Lower lobe of right lung (tissue), 2 donors: ENCODE results near the gene SPC24. TPM values are rescaled to one million over a fixed set of nuclear protein-coding genes. Genes with fewer than 3 reads are reported as not detected.

Source experiments
- ATAC-seq, 2 donors: fragments of 200-7000 bp; cut with Tn5 transposase; one replicate each; pipeline ENCODE4 v1.9.1; 2020 to 2022; ENCODE audit warnings: mild to moderate bottlenecking in 2 of 2, moderate library complexity in 2 of 2
- DNase-seq: peaks from one replicate; pipeline ENCODE4 v3.0.0-alpha.2; 2020
- H3K27ac ChIP-seq: fragments of 200-600 bp; one replicate; pipeline ENCODE4 v1.8.0; 2022
- H3K27me3 ChIP-seq: fragments of 200-600 bp; one replicate; pipeline ENCODE4 v1.8.0; 2022; ENCODE audit warnings: low read depth
- H3K36me3 ChIP-seq: fragments of 200-600 bp; one replicate; pipeline ENCODE4 v1.8.0; 2022; ENCODE audit warnings: mild to moderate bottlenecking
- H3K4me1 ChIP-seq: fragments of 200-600 bp; one replicate; pipeline ENCODE4 v1.8.0; 2022
- H3K4me3 ChIP-seq: fragments of 200-600 bp; one replicate; pipeline ENCODE4 v1.8.0; 2022; ENCODE audit warnings: mild to moderate bottlenecking
- H3K9me3 ChIP-seq: fragments of 200-600 bp; one replicate; pipeline ENCODE4 v1.8.0; 2022
- CTCF ChIP-seq: fragments of 200-600 bp; IDR thresholded peaks from one replicate; pipeline ENCODE4 v1.8.0; 2022; ENCODE audit warnings: antibody characterized with exemption, mild to moderate bottlenecking
- intact Hi-C: fragments of 100-400 bp; cut with DNase I; formaldehyde crosslinking; loops from one replicate; pipeline ENCODE4 v1.11.0; 2022
- total RNA-seq: library from RNA; stranded (reverse); fragmentation: NEBNext Ultra II Directional; extraction: Animal tissue kit (Norgen Biotek cat#: 25700); gene quantifications from one replicate; pipeline ENCODE4 v1.2.1, GENCODE V29; 2021
- donor health status: DM: no; HTN: yes; CAD: no; lungs with severe emphysema.

SPC24 gene
- total RNA-seq, 1 donor from 2014 or later, result 1.8 TPM

GRCh38 chr19:11173516-11174155 is 18.1 kb upstream of the SPC24 start:
- Histone ChIP-seq H3K36me3 (peaks cover 100% of the 10 kb centered on the region), H3K9me3 (no peaks in the 10 kb centered on the region), H3K27me3 (no peaks in the 10 kb centered on the region), H3K27ac (no peak overlapping the region), H3K4me1 (peaks cover 4% of the 10 kb centered on the region), H3K4me3 (no peak overlapping the region)
- TF ChIP-seq CTCF, result no peak
- ATAC-seq (no peak), DNase-seq (no peak)
- intact Hi-C loops, result no loop called here

- Histone ChIP-seq H3K27me3 (no peaks in the 10 kb centered on the region), H3K9me3 (no peaks in the 10 kb centered on the region), H3K27ac (no peak overlapping the region), H3K36me3 (peaks cover 100% of the 10 kb centered on the region), H3K4me3 (no peak overlapping the region), H3K4me1 (peaks cover 4% of the 10 kb centered on the region)
- TF ChIP-seq CTCF, result no peak
- intact Hi-C loops, result no loop called here
- ATAC-seq, result no peak
- no peak for DNase-seq
These were observed 17.0 kb upstream of the SPC24 start for GRCh38 chr19:11172576-11172975.

- Histone ChIP-seq H3K9me3 (no peaks in the 10 kb centered on the region), H3K4me3 (no peak overlapping the region), H3K4me1 (peaks cover 8% of the 10 kb centered on the region), H3K36me3 (peaks cover 100% of the 10 kb centered on the region), H3K27ac (no peak overlapping the region), H3K27me3 (no peaks in the 10 kb centered on the region)
- intact Hi-C loops, result no loop called here
- TF ChIP-seq CTCF, result no peak
- ATAC-seq, result no peak
- no peak for DNase-seq
These were observed 15.6 kb upstream of the SPC24 start for GRCh38 chr19:11171144-11171543.

- intact Hi-C loops, result no loop called here
- H3K27ac ChIP-seq, result no peak overlapping the region
- no peak for ATAC-seq
These were observed 14.5 kb upstream of the SPC24 start for GRCh38 chr19:11169896-11170678.

GRCh38 chr19:11168568-11168967 is 13.0 kb upstream of the SPC24 start:
- H3K27ac ChIP-seq, result no peak overlapping the region
- intact Hi-C loops, result no loop called here

More at GRCh38 chr19:11169896-11170678, 14.5 kb upstream of the SPC24 start:
- TF ChIP-seq CTCF, result no peak
- Histone ChIP-seq H3K4me3 (no peak overlapping the region), H3K4me1 (peaks cover 18% of the 10 kb centered on the region), H3K9me3 (no peaks in the 10 kb centered on the region), H3K36me3 (peaks cover 98% of the 10 kb centered on the region), H3K27me3 (no peaks in the 10 kb centered on the region)
- DNase-seq, result no peak

More at GRCh38 chr19:11168568-11168967, 13.0 kb upstream of the SPC24 start:
- ATAC-seq (no peak), DNase-seq (no peak)
- Histone ChIP-seq H3K4me3 (no peak overlapping the region), H3K4me1 (peaks cover 31% of the 10 kb centered on the region), H3K9me3 (no peaks in the 10 kb centered on the region), H3K36me3 (peaks cover 84% of the 10 kb centered on the region), H3K27me3 (no peaks in the 10 kb centered on the region)
- no peak for TF ChIP-seq CTCF
